GM13977 (cell line): Measurements from ENCODE around the gene RPL7L1.

Experiments used
- DNase-seq: peaks from one replicate; pipeline ENCODE4 v3.0.0; 2012; ENCODE audit warnings: low spot score
- in situ Hi-C: fragments of 300-500 bp; cut with MboI; formaldehyde crosslinking; loops from one replicate; pipeline ENCODE4 v1.12.0; 2022; ENCODE audit warnings: low sequenced_read_pairs, low pct_unique_long_range_greater_than_20kb, mixed read lengths, inconsistent platforms; ENCODE audit not compliant: unreplicated experiment
- TF ChIP-seq, protein P1 (sequence below): IDR thresholded peaks from 2 replicates; pipeline ENCODE4 v1.5.1; 2012; ENCODE audit warnings: mild to moderate bottlenecking, control low read depth; ENCODE audit not compliant: insufficient read depth; ENCODE audit errors: extremely low read depth, missing control alignments

RPL7L1 gene

DNA sequence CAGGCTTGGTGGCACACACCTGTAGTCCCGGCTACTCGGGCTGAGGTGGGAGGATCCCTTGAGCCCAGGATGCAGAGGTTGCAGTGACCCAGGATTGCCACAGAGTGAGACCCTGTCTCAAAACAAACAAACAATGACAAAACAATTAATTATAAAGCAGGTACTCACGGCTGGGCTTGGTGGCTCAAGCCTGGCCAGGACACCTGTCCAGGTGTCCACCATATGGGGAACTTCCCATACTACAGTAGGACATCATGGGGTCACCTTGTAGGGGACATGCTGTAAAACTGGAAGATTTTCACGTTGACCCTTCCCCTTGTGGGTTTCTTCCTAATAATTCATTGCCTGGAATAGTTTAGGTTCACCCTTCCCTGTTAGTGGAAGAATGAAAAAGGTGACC, 30.7 kb upstream of the RPL7L1 start:
- in situ Hi-C loops: no loop called here
- no peak for DNase-seq
- TF ChIP-seq, protein P1, sequence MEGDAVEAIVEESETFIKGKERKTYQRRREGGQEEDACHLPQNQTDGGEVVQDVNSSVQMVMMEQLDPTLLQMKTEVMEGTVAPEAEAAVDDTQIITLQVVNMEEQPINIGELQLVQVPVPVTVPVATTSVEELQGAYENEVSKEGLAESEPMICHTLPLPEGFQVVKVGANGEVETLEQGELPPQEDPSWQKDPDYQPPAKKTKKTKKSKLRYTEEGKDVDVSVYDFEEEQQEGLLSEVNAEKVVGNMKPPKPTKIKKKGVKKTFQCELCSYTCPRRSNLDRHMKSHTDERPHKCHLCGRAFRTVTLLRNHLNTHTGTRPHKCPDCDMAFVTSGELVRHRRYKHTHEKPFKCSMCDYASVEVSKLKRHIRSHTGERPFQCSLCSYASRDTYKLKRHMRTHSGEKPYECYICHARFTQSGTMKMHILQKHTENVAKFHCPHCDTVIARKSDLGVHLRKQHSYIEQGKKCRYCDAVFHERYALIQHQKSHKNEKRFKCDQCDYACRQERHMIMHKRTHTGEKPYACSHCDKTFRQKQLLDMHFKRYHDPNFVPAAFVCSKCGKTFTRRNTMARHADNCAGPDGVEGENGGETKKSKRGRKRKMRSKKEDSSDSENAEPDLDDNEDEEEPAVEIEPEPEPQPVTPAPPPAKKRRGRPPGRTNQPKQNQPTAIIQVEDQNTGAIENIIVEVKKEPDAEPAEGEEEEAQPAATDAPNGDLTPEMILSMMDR: no peak

DNA sequence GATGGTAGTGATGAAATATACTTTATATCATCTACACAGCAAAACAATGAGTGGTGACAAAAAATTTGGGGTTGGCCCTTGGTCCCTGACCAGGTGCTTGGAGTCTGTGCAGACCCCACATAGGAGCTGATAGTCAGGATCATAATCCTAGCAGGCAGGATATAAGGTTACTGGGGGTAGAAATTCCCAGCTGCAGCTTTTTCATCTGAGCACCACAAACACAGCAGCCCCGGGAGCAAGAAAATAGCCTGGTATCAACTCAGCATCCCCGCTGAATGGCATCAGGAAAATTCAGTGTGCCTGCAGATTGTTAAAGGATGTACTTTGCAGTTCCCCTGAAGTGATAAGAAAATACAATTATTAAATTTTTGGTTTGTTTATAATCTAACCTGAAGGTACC, 27.8 kb upstream of the RPL7L1 start:
- TF ChIP-seq, protein P1: no peak
- DNase-seq: no peak
- in situ Hi-C loops: no loop called here

DNA sequence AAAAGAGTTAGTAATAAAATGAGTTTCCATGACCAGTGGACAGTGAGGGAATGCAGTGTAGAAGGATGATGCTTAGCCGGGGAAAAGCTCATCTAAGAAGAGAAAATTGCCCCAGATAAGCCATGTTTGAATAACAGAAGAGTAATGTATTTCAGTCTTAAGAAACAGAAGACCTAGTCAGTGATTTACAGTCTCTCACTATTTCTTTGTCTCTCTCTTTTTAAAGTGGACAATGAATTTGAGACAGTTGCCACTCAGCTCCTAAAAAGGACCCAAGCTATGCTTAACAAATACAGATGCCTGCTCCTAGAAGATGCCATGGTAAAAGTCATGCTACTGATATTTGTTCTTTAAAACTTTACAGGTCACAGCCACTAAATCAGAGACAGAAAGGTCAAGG, 19.4 kb upstream of the RPL7L1 start:
- in situ Hi-C loops: no loop called here
- DNase-seq: no peak
- TF ChIP-seq, protein P1: no peak

DNA sequence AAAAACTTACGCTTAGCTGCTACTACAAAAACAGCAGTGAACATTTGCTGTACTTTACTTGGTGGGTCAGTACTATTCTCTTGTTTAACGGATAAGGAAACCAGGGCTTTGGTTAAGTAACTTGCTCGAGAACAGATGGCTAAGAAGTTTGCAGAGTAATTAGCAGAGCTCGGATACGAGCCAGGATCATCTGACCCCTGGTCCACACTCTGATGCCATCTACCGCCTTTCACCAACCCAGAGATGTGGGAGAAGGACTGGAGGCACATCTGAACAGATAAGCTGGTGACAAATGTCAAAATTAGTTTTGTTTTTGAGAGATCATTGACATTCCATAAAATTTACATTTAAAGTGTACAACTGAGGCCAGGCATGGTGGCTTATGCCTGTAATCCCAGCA, 18.9 kb upstream of the RPL7L1 start:
- in situ Hi-C loops: no loop called here
- TF ChIP-seq, protein P1: no peak
- DNase-seq: no peak

DNA sequence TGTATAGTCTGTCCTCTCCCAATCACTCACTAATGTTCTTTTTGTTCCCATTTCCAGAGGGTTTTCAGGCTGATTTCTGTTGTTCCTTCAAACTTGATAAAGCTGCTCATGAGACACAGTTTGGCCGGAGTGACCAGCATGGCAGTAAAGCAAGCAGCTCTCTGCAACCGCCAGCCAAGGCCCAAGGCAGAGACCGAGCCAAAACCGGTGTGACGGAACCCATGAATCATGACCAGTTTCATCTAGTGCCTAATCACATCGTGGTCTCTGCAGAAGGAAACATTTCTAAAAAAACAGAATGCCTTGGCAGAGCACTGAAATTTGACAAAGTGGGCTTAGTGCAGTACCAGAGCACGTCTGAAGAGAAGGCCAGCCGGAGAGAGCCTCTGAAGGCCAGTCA, 14.8 kb upstream of the RPL7L1 start:
- TF ChIP-seq, protein P1: no peak
- DNase-seq: no peak
- in situ Hi-C loops: no loop called here

DNA sequence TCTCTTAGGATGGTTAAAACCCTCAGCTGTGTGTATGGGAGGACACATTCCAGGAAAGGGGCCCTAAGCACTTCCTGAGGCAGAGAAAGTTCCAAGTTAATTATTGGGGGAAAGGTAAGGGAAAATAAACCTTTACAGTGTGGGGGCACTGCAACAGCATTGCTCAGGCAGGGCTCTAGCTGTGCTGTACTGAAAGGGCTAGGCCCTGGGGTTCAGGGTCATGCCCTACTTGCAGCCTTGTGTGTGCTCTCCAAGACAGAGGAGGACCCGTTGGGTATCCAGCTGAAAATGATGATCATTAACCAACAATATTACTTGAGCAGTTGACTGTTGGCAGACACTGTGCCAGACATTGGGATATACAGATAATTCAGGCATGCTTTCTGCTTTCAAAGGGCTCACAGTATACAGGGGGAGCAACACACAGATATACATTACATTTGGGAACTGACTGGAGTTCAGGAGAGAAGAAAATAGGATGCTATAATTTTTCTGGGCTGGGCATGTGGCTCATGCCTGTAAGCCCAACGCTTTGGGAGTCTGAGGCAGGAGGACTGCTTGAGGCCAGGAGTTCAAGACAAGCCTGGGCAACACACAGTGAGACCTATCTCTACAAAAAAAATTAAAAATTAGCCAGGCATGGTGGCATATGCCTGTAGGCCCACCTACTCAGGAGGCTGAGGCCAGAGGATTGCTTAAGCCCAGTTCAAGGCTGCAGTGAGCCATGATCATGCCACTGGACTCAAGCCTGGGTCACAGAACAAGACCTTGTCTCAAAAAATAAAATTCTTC, 9.1 kb upstream of the RPL7L1 start:
- TF ChIP-seq, protein P1: no peak
- DNase-seq: no peak
- in situ Hi-C loops: no loop called here
